HG02678 (cell line): Measurements from ENCODE around the gene MIA3.
"Not testable (repeated sequence)": the region's sequence is repeated elsewhere in the genome, so short reads cannot be mapped to it uniquely, and the experiment has no call there.

ENCODE experiments used
- ATAC-seq: cut with Tn5 transposase; IDR thresholded peaks from one replicate; pipeline ENCODE4 v1.9.1; 2021; ENCODE audit warnings: mild to moderate bottlenecking, moderate library complexity; ENCODE audit not compliant: unreplicated experiment

The MIA3 gene

DNA sequence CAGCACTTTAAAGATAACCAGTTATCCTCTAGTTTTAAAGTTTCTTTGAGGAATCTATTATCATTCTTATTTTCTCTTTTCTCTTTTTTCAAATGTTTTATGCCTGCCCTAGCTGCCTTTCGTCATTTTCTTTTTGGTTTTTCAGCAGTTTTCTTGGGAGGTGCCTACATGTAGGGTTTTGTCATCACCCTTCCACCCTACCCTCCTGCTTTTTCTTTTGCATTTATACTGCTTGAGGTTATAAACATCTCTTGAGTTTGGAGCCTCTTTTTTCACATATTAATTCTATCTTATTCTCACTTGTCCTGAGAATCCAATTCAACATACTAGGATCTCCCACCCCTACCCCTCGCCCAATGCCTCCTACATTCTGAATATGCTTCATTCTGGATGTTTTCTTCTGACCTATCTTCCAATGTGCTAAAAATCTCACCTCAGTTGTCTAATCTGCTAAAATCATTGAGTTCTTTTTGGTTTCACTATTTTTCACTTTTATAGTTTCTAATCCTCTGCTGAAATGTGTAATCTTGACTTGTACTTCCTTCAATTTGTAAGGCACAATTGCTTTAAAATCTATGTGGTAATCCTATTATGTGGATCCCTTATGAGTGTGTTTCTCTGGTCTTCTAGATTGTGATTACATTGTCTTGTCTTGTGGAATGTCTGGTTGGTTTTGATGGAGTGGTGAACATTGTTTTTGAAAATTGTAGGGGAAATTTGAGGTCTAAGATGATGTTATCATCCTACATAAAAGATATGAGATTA lies 38.7 kb downstream of the MIA3 start:
- ATAC-seq = no peak

DNA sequence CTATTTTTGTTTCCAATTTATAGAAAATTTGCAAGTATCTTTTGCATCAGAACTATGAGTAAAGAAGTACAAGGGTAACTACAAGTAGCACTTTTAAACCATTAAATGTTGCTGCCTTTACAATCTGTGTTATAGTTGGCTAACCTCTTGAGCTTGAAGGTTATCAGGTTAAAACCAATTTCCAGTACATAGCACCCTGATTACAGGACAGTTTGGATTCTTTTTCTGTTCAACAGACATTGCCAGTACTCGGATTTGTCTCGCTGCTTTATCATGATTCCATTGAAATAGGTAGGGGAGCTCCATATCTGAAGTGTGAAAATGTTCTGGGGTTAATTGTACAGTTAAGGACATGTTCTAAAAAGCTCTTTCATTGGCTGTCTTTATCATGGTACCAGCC lies 40.0 kb downstream of the MIA3 start:
- no peak for ATAC-seq

DNA sequence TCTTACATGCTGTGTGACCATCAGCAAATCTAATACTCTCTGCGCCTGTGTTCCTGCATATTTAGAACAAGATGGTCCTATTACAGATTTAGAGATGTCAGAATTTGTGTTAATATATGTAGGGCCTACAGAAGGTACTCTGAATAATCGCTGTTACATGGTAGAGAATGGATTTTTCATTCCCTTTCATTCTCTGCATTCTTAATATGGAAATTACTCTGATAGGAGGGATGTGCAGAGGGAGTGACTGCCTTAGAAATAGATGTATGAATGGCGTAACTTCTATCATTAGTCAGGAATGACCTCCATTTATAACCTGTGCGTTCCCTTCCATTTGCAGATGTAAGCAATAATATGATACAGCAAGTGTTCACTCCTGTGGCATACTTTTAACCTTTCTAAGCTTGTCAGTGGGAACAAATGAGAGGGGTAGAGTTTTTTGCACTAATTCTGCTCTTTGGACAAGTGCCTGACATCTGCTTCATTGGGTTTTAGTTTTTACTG lies 45.6 kb downstream of the MIA3 start:
- ATAC-seq = no peak

DNA sequence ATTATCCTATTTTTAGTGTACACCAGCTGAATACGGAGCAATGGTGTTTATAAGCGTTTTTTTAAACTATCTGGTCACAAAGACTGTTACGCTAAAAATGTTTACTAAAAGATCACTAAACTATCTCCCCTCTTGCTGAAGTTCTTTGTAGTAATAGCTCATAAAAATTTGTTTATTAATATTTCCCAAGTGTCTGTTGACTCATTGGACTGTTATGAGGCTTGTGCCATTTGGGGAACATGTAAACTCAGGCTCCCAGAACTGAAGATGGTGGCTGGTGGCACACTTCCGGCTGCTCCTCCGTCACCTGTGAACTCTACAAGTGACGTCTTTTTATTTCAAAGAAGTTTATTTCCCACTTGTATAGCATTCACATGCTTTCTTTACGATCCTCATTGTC lies 48.1 kb downstream of the MIA3 start:
- no peak for ATAC-seq

DNA sequence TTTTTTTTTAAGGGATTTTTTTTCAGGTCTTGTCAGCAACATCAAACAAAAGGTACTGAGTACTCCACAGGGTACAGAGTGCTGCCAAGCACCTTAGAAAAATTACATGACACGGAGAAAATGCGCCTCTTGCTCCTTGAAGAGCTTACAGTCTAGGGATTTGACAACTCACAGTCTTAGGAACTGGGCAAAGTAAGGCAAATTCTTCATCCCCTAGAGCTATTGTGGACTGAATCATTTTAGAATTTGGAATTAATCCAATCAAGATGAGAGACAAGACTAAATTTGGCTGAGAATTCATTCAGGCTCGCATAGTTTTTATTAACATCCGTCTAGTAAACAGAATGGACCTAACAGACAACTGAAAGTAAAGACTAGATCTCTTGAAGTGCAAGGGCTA lies 50.3 kb downstream of the MIA3 start:
- ATAC-seq = not testable (repeated sequence)

DNA sequence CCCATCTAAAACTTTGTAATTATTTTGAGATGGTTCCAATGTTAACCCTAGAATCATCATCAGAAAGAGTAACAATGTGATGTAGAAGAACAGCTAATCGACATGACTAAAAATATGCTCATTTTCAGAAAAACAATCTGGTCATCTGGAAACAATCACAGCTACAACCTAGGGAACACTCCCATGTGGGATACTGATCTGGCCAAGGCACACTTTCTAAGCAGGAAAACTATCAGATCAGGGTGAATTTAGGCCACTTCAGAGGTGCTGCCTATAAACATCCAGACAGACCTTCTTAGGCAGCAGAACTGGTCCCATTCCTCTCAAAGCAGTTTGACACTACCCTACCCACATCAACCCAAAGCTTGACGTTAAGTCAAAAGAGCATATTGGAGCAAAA lies 51.2 kb downstream of the MIA3 start:
- not testable (repeated sequence) for ATAC-seq

DNA sequence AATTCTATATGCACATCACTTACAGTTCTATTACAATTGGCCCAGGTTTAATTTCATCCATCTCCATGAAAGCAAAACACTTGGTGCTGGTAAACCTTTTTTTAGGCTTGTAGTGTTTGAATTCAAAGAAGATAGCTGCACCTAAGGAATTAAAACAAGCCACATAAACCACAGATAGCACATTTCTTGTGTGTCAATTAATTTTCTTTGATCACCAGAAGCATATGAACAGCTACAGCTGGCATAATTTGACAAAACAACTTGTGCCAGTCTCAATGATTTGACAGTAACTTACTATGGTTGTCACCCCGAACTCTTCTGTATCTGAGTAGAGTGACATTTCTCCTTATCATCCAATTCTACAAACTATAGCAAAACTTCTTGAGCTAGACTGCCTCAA lies 52.2 kb downstream of the MIA3 start:
- ATAC-seq = no peak

DNA sequence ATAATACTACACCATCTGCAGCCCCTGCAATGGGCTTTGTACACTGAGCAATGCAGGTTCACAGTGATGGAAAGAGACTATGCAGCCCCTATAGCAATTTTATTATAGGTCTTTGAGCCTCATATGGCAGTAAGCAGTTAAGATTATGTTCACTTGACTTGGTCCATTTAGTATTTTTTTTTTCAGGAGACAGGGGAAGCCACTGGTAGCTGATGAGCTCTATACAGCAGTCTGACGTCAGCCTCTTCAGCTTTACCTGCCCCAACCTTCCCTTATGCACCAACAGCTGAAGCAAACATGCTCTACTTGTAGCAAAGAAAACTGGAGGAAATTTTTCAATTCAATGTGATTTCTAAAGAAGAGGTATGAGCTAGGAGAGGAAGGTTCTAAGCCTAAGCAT lies 62.2 kb downstream of the MIA3 start:
- ATAC-seq = no peak

DNA sequence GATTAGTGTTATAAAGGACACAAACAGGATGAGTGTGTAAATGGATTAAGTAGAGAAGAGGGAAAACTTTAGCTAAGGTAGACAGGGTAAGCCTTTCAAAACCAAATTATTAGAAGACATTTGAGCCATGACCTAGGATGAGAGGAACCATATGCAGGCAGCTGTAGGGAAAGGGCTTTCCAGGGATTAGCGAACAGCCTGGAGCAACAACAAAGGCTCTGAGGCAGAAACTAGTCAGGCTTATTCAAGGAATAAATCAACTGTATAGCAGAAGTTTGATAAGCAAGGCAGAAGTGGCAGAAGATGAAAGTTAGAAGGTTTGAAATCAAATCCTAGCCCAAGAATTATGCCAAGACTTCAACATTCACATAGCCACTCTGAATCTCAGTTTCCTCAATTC lies 73.1 kb downstream of the MIA3 start:
- ATAC-seq = no peak

DNA sequence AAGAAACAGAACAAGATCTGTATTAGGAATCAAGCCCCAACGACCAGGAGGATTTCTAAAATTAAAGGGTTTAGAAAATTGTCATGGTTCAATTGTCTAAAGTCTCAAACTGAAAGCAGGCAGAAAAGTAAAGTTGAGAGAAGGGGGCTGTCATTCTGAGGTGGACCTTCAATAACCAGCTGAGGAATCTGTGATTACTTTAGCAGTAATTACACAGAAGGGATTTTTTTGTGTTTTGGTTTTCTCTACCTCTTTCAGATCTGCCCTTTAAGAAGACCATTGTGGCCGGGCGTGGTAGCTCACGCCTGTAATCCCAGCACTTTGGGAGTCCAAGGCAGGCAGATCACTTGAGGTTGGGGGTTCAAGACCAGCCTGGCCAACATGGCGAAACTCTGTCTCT lies 77.0 kb downstream of the MIA3 start:
- no peak for ATAC-seq

DNA sequence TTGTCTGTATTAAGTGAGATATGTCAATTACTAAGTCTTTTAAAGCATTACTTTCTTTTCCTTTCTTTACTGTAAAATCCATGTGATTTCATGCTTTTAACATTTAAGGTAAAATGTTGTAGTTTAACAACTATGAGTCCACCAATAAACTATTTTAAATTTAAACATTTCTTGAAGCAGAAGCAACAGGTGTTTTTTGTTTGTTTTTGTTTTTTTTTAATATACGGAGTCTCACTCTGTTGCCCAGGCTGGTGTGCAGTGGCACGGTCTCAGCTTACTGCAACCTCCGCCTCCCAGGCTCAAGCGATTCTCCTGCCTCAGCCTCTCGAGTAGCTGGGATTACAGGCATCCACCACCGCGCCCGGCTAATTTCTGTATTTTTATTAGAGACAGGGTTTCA lies 78.8 kb downstream of the MIA3 start:
- ATAC-seq = no peak

DNA sequence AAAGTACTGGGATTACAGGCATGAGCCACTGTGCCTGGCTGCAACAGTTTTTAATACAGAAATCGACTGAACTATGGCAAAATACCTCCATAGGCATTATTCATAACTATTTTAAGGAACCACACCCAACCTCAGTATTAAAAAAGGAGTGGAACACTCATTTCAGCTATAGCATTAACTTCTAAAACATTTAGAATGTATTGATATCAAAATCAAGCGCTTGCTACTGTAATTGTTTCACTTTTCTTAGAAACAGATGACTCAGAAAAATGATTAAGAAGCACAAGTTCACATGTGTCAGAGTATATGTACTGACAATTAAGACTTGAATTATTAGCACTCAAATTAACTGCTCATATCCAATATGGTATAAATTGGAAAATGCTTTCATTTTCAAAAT lies 79.3 kb downstream of the MIA3 start:
- ATAC-seq = no peak

DNA sequence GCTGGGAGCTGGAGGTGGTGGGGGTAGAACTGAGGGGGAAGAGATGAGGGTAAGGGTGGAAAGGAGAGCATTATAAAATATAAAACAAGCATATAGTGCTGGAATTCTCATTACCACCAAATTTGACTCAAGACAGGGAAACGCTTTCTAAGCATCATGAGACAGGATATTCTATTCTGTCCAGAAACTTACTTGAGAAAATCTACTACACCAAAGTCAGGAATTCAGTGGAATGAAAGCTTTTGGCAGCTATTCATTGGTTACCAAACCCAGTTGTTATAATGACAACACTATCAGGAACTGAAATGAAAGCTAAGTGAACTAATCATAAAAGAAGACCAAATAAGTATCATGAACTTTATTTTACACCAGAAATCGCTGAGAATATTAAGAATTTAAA lies 79.9 kb downstream of the MIA3 start:
- no peak for ATAC-seq

DNA sequence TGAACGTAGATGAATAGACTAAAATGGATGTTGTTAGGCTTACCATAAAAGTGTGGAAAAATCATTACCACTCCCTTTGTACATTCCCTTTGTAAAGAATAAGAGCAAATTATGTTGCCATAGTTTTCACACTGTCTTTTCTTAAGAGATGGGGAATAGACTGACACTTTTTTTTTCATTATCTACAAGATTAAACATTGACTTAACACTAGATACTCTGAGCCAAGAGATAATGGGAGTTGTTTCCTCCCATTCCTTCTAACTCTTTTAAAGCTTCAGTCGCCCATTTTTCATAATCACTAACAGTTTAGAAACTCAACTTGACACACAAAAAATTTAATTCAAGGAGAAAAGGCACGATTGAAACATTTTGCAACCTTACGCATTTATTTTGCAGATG lies 84.3 kb downstream of the MIA3 start:
- no peak for ATAC-seq

DNA sequence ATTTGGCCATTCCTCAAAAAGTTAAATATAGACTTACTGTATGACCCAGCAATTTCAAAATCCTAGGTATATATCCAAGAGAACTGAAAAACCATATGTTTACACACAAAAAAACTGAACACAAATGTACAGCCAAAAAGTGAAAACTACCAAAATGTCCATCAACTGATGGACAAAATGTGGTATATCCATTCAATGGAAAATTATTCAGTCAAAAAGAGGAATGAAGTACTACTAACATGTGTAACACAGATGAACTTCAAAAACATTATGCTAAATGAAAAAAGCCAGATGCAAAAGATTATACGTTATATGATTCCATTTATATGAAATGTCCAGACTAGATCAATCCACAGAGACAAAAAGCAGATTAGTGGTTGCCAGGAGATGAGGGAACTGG lies 86.4 kb downstream of the MIA3 start:
- ATAC-seq = no peak

DNA sequence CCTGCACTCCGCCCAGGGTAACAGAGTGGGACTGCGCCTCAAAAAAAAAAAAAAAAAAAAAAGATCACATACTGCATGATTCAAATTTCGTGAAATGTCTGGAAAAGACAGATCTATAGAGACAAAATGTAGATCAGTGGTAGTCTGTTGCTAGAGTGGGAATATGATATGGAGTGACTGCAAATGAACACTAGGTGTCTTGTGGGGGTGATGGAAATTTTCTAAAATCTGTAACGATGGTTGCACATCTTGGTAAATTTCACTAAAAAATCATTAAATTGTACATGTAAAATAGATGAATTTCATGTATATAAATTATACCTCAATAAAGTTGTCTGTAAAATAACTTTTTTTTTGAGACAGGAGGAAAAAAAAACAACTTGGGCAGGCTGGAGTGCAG lies 88.9 kb downstream of the MIA3 start:
- no peak for ATAC-seq

DNA sequence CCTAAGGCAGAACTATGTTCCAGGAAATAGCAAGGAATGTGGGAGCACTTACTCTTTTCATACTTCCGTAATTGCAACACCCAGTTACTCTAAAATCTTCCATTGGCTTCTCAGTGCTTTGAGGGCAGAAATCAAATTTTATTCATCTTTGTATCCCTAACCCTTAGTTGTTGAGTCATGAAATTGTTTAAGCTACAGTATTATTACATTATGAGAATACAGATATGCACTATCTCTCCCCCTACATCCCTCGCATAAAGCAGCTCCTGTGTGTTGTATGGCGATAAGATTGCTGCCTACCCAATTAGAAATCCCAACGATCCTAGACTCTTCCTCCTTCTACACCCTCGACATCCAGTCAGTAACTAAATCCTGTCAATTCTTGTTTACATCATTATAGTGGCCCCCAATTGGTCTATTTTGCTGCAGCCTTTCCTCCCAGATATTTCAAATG lies 91.8 kb downstream of the MIA3 start:
- ATAC-seq = no peak

DNA sequence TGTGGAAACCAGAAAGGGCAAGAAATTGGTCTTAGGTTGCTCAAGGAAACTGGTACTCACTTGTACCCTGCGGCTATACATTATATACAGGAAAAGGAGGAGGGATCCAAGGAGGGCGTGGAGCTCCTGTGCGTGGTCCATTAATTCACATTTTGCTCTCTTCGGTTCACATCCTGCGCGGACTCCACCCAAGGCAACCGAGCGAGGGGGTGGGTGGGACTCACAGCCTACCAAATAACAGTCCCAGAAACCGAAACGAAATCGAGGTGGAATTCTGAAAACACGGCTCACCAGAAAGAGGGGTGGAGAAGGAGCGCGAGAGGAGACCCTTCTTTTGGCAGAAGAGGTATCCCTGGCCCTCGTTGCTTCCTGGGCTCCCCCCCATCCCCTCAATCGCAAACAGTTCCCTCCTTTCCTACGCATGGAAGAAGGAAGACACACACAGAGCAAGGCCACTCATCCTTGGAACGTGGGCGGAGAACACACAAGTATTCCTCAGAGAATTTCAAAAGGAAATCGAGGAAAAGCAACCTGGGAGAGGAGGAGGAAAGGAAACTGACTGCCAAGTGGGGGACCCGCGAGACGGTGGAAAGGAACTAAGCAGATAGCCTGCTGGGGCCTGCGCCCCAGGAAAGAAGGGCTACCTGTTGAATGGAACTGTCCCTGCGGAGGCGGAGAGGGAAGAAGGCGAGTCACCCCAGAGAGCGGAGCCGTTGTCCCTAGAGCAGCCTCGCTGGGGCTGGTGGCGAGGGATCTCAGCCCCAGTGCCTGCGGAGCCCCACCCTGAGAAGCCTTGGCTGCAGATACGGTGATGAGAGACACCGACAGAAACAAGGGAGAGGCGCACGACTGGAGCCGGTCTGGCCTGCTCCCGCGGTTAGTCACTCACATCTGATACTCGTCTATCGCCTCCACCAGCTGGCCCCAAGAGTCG lies 93.7 kb downstream of the MIA3 start:
- ATAC-seq = peak; percentile 25

DNA sequence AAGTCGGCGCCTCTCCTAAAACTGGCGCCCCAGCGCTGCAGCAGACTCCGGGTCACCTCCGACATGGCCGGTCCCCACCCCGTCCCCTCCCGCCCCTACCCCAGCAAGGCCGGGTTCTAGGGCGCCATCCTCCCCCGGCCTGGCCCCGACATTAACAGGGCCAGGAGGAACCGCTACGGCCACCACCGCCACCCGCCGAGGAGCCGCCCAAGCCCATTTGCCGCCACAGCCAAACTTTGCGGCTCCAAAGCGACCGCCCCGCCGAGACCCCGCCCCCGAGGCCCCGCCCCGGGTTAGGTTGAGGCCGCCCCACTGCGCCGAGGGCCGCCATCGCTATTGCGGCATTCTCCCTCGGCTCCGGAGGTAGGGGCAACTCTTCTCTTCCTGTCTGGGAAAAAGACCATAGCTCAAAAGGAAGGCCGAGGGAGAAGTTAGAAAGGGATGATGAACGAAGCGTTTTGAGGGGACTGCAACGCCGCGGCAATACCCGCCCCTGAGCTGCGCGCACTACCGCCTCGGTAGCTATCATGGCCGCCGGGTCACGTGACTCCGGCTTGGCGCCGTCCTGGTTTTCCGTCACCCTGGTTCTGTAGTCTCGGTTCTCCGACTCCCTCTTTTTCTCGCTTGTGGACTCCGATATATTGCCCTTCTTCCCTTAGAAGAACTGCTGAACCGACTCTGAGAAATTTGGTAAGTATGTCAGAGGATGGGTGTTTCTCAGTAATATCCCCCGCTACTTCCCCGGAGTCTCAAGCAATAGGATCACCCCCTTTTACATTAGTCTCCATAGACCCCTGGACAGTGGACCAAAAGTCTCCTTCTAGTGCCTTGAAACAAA lies 94.6 kb downstream of the MIA3 start, which contains the start of the genes AIDA and BROX:
Gene AIDA (minus strand): TSS at position 239 of the 838 bp plus-strand sequence. CDS start 174 bp downstream, at position 65.
Gene BROX (plus strand): TSS at position 312 of the 838 bp plus-strand sequence. CDS start 3,136 bp downstream, outside the sequence.
- peak; percentile 79 for ATAC-seq

DNA sequence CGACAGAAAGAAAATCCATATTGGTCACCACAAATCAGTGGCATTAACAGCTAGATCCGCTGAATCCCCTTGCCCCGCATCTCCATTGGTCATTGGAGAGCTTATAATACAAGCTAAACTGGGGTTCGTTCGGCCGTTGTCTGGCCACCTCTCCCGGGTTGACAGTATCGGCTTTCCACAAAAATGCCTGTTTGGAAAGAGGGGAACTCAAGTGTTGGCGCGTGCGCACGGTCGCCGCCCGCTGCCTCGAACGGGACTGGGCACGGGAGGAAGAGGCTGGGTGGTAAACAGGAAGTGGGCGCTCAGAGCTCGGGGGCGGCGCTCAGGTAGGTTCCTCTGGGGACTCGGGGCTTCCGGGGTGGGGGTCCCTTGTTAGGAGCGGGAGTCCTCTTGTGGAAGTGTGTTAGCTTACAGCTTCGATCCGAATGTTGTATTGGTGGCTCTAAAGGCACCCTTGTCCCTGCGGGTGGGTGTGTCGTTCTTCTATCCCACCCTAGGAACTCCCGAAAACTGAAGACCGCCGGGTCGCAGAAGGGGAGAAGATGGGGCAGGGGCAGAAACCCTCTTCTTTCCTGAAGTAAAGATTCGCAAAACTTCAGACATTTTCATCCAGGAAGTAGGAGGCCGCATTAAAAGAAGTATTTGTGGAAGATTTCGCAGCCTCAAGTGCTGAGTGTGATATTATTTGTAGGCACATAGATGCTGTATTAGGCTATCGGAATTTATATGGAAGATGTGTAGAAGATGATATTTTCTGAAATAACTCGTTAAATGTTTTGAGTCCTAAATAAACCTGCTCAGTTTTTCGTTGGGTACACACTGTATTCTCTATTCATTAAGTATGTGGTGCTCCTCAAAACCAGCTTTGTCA lies 95.4 kb downstream of the MIA3 start:
- ATAC-seq = peak; percentile 71
